GM12801 (cell line): ENCODE results near the gene ABCG4.

Experiments
- CTCF ChIP-seq: IDR thresholded peaks from one replicate; pipeline ENCODE4 v1.5.1; 2011; ENCODE audit warnings: control low read depth; ENCODE audit not compliant: insufficient read length; ENCODE audit errors: extremely low read depth

Gene ABCG4

GRCh38 chr11:119172513-119172912 lies 23.7 kb downstream of the ABCG4 start:
- no peak for TF ChIP-seq CTCF

DNA sequence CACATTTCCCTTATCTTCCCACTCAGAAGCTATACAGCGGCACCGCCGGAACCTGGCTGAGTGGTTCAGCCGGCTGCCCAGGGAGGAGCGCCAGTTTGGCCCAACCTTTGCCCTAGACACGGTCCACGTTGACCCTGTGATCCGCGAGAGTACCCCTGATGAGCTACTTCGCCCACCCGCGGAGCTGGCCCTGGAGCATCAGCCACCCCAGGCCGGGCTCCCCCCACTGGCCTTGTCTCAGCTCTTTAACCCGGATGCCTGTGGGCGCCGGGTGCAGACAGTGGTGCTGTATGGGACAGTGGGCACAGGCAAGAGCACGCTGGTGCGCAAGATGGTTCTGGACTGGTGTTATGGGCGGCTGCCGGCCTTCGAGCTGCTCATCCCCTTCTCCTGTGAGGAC lies 24.6 kb downstream of the ABCG4 start:
- no peak for TF ChIP-seq CTCF

DNA sequence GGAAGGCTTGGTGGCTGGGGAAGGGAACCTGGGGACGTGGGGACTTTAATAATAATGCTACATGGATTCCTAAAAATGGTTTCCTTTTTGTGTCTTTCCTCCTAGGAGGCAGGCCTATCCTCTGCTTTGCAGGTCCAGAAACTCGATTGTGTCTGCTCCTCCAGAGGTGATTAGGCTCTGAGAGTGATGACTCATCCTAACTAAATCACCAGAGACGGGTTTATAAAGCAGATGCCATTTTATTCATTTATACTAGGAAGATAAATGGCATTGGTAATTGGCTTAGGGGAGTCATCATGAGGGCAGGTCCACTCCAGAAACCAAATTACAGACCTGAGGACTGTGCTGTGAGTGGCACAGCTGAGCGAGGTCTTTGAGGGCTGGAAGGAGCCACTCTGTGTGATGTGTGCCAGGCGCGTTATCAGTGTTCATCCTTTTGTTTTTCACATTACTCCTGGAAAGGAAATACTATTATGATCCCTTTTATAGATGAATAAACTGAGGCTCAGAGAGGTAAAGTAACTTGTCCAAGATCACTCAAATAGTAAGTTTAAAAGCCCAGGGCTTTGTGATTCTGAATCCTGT lies 26.7 kb downstream of the ABCG4 start:
- TF ChIP-seq CTCF: no peak

DNA sequence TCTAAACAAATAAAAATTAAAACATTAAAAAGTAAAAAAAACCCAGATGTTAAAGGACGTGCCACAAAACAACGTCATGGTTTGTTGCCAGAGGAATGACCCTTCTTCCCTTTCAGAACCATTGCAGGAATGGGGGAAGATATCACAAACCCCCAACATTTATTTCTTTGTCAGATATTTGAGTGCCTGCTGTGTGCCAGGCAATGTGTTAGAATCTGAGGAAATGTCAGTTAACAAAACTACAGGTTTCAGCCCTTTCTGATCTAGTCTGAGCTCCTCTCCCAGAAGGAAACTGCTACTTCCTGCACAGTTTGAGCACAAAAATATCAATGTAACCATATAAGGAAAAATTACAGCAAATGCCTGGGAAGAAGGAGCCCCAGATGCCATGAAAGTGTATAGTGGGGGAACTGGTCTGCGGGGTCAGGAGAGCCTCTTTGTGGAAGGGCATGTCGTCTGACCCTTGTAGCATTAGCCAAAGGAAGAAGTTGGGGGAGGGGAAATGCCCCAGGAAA lies 29.4 kb downstream of the ABCG4 start:
- TF ChIP-seq CTCF: no peak

DNA sequence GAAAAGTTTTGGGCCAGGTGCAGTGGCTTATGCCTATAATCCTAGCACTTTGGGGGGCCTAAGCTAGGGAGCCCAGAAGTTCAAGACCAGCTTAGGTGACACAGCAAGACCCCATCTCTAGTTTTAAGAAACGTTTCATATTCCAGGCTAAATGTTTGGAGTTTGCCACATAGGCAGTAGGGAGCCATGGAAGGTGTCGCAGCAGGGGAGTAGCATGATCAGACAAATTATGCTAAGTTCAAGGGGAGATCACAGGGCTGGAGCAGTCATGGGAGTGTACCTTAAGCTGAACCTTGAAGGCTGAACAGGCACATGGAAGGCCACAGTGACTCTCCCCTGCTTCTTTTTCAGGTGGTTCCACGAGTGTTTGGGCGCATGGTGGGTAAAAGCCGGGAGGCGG lies 30.5 kb downstream of the ABCG4 start:
- no peak for TF ChIP-seq CTCF

GRCh38 chr11:119179983-119180382 lies 31.1 kb downstream of the ABCG4 start:
- no peak for TF ChIP-seq CTCF

DNA sequence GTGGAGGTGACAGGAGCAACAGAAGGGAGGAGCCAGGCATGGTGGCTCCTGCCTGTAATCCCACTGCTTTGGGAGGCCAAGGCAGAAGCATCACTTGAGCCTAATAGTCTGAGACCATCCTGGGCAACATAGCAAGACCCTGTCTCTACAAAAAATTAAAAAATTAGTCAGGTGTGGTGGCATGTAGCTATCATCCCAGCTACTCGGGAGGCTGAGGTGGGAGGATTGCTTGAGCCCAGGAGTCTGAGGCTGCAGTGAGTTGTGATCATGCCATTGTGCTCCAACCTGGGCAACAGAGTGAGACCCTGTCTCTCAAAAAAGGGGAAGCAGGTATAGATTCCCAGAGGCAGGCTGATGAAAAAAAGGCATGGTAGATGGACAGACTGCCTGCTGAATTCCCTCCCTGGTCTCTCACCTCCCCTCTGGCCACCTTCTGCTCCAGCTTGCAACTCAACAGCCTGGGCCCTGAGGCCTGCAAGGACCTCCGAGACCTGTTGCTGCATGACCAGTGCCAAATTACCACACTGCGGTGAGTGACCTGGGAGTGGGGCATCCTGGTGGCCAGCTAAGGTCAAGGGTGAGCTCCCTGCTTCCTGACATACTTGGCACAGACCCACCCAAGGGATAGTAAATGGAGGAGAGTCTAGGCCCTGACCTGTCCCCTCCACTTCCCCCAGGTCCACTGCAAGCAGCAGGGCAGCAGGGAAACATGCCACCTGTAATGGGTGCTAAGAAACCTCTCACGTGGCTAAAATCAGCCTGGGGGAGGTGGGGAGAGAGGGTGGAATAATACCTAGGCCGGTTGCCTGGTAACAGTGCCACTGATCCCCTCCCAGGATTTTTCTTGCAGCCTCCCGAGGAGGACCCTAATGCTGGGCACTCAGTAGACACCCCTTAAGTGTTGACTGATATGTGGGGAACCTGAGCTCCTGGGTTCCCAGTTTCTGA lies 32.2 kb downstream of the ABCG4 start:
- no peak for TF ChIP-seq CTCF
